Heart left ventricle (tissue), 16 donors: ENCODE data around the gene KHDC3L. TPM values are rescaled to one million over a fixed set of nuclear protein-coding genes. Genes with fewer than 3 reads are reported as not detected.

Source experiments
- ATAC-seq, 4 donors: fragments of 200-7000 bp; cut with Tn5 transposase; one replicate each; pipeline ENCODE4 v1.9.1; 2020 to 2022; ENCODE audit warnings: moderate library complexity in 4 of 4, mild to moderate bottlenecking in 3 of 4, moderate number of reproducible peaks in 1 of 4
- DNase-seq, 5 donors: peaks; one replicate each; pipeline ENCODE4 v3.0.0-alpha.2; 2020
- H3K27ac ChIP-seq, 12 donors: fragments of 200-600 bp; sonication (generic) in 4 of 12; one replicate each; pipeline versions ENCODE4 v1.5.0 to v1.8.0; 2016 to 2022; ENCODE audit warnings: mild to moderate bottlenecking in 2 of 12
- H3K27me3 ChIP-seq, 9 donors: fragments of 200-600 bp; sonication (generic) in 2 of 9; one replicate each; pipeline versions ENCODE4 v1.5.1 to v1.8.0; 2016 to 2022; ENCODE audit warnings: mild to moderate bottlenecking in 3 of 9
- H3K36me3 ChIP-seq, 9 donors: fragments of 200-600 bp; sonication (generic) in 2 of 9; one replicate each; pipeline versions ENCODE4 v1.5.0 to v1.8.0; 2018 to 2022; ENCODE audit warnings: mild to moderate bottlenecking in 2 of 9
- H3K4me1 ChIP-seq, 12 donors: fragments of 200-600 bp; sonication (generic) in 4 of 12; one replicate each; pipeline versions ENCODE4 v1.5.0 to v1.8.0; 2016 to 2022; ENCODE audit warnings: mild to moderate bottlenecking in 3 of 12
- H3K4me3 ChIP-seq, 12 donors: fragments of 200-600 bp; sonication (generic) in 4 of 12; one replicate each; pipeline versions ENCODE4 v1.5.0 to v1.8.0; 2017 to 2022; ENCODE audit warnings: mild to moderate bottlenecking in 9 of 12, moderate library complexity in 4 of 12
- H3K9me3 ChIP-seq, 12 donors: fragments of 200-600 bp; sonication (generic) in 4 of 12; one replicate each; pipeline versions ENCODE4 v1.5.0 to v1.8.0; 2016 to 2022; ENCODE audit warnings: mild to moderate bottlenecking in 1 of 12
- POLR2A ChIP-seq, 2 donors: fragments of 450-650 bp; IDR thresholded peaks; one replicate each; pipeline ENCODE4 v1.6.1; 2017; ENCODE audit warnings: antibody characterized with exemption in 2 of 2, mild to moderate bottlenecking in 2 of 2, moderate library complexity in 2 of 2
- WGBS, 4 donors: extraction: QIAGEN DNeasy Blood & Tissue Kit in 2 of 4; methylation state at CpG; one replicate each; pipeline versions ENCODE4 v1.1.5 to v1.1.7; 2013 to 2018; 5-methylcytosine and 5-hydroxymethylcytosine counted together
- intact Hi-C, 10 donors: fragments of 100-400 bp; cut with DNase I; formaldehyde crosslinking; loops; one replicate each; pipeline versions ENCODE4 v1.11.1 to v1.14.2; 2022
- polyA plus RNA-seq, 2 donors: library from polyadenylated mRNA; stranded (reverse); fragments of 200-250 nt; gene quantifications; one replicate each; pipeline ENCODE4 v1.2.3, GENCODE V29; 2013
- total RNA-seq, 9 donors: library from RNA; depleted of rRNA in 2 of 9; stranded (reverse); fragments of >200 nt in 2 of 9; fragmentation: NEBNext Ultra II Directional in 3 of 9; extraction: Animal tissue kit (Norgen Biotek cat#: 25700) in 3 of 9; gene quantifications; one replicate each; pipeline versions ENCODE4 v1.1.0 to v1.2.4, GENCODE V29; 2016 to 2023
- TF ChIP-seq, protein P1 (sequence below), 12 donors: fragments of 200-600 bp; sonication (generic) in 4 of 12; IDR thresholded peaks; one replicate each; pipeline versions ENCODE4 v1.5.0 to v1.8.0; 2018 to 2022; ENCODE audit warnings: antibody characterized with exemption in 12 of 12, mild to moderate bottlenecking in 5 of 12
- donor health status: ischemic (EF 13 %, LVEDD 7.1; RV severe dilation, severe dysfunction).
- donor health status: healthy with polysubstance abuse.
- donor health status: DM: no; HTN: yes; CAD: no.
- donor health status: DM: no; HTN: no; CAD: no.
- donor health status: ischemic (EF 25% LVEDD 6.9; RV normal size, moderate dysfunction).
- donor health status: ischemic (EF 25% LVEDD 5.7; RV mildly dilated, moderate dysfunction).
- donor health status: healthy.
- donor health status: DM: yes; HTN: yes; CAD: no.
- donor health status: ischemic (EF 35%, LVEDD 5.7; RV mildly dilated, moderate dysfunction).
- donor health status: nonischemic (EF 11% LVEDD 7.7; RV severe dilation, severe dysfunction).
- donor health status: DM: yes; HTN: yes; CAD: no.
- donor health status: PGD.
- donor health status: ischemic (EF 29% LVEDD 5.4; RV normal size, mild dysfunction).
- donor health status: nonischemic (EF 23%, LVEDD 6.1; RV moderate dilation, normal function).

Gene KHDC3L
- total and polyA plus RNA-seq, 11 donors: not detected

DNA sequence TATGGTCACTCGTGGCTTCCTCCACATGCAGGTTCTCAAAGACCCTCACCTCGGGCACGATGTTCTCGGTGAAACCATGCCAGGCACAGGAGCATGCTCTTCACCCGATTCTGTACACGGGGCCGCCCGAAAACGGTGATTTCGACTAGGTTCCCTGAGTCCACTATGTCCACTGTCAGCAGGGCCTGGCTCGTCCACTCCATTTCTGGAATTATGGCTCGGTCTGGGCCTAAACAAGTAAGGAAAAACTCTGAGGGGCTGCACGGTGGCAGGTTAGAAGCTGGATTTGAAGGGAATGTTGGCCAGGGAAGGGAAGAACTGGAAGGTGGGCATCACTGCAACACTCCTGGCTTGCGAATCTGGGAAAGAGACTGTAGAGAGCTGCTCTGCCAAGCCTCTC lies 6.7 kb downstream of the KHDC3L start:
- ATAC-seq: no peak
- WGBS, 4 donors: 89 to 92% (median 90%) methylated on average over 14 of the region's 14 CpGs
- intact Hi-C loops: no loop called here

DNA sequence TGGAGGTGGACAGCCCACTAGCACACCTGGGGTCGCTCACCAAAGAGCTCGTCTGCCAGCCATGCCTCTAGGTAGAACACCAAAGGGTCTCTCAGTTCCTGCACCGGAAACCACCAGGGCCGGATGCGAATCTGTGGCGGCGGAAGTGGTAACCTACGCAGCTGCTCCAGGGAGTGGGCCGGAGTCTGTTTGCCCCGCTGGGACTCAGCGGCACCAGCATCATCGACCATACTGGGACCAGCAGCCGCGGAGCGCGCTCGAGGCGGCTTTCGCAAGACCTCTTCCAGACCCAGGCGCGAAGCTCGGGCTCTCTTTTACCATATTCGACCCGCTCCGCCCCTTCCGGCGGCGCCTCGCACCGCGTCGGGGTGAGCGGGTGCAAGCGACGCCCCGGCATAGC lies 7.1 kb downstream of the KHDC3L start, which contains the start of gene OOEP:
Gene OOEP, minus strand, starts transcription at position 335 of the 400 bp plus-strand sequence. Its CDS starts 105 bp downstream, at position 230.
- Histone ChIP-seq H3K9me3 (peaks cover 0 to 25% (median 11%) of the 10 kb centered on the region in 12 donors), H3K4me3 (no peak within 1 kb of the TSS), H3K27me3 (peaks cover 0 to 6% (median 0%) of the 10 kb centered on the region in 9 donors), H3K27ac (no peak within 1 kb of the TSS), H3K36me3 (no peaks in the 10 kb centered on the region), H3K4me1 (no peaks in the 10 kb centered on the region)
- no peak for TF ChIP-seq POLR2A (IDR thresholded peaks at IDR 0.05)
- TF ChIP-seq, protein P1, sequence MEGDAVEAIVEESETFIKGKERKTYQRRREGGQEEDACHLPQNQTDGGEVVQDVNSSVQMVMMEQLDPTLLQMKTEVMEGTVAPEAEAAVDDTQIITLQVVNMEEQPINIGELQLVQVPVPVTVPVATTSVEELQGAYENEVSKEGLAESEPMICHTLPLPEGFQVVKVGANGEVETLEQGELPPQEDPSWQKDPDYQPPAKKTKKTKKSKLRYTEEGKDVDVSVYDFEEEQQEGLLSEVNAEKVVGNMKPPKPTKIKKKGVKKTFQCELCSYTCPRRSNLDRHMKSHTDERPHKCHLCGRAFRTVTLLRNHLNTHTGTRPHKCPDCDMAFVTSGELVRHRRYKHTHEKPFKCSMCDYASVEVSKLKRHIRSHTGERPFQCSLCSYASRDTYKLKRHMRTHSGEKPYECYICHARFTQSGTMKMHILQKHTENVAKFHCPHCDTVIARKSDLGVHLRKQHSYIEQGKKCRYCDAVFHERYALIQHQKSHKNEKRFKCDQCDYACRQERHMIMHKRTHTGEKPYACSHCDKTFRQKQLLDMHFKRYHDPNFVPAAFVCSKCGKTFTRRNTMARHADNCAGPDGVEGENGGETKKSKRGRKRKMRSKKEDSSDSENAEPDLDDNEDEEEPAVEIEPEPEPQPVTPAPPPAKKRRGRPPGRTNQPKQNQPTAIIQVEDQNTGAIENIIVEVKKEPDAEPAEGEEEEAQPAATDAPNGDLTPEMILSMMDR (IDR thresholded peaks at IDR 0.05): no peak
- ATAC-seq: peak in 1 of 4 donors; percentile 18
- intact Hi-C loops: no loop called here
- 95 to 97% (median 96%) methylated on average over 36 of the region's 36 CpGs for WGBS, 4 donors
- DNase-seq: no peak

More for the DNA sequence above, 6.7 kb downstream of the KHDC3L start:
- peaks cover 0 to 25% (median 11%) of the 10 kb centered on the region in 12 donors for H3K9me3 ChIP-seq
- no peak for TF ChIP-seq POLR2A (IDR thresholded peaks at IDR 0.05)
- TF ChIP-seq, protein P1 (IDR thresholded peaks at IDR 0.05): no peak
- H3K4me3 ChIP-seq: no peak overlapping the region
- DNase-seq: no peak
- H3K36me3 ChIP-seq: no peaks in the 10 kb centered on the region
- H3K27ac ChIP-seq: no peak overlapping the region
- H3K27me3 ChIP-seq: peaks cover 0 to 6% (median 0%) of the 10 kb centered on the region in 9 donors
- H3K4me1 ChIP-seq: no peaks in the 10 kb centered on the region

- no peaks in the 10 kb centered on the region for H3K36me3 ChIP-seq
- no peak overlapping the region for H3K27ac ChIP-seq
- no peak overlapping the region for H3K4me3 ChIP-seq
- DNase-seq (no peak), ATAC-seq (no peak)
- H3K9me3 ChIP-seq: peaks cover 0 to 25% (median 11%) of the 10 kb centered on the region in 12 donors
- TF ChIP-seq, protein P1 (IDR thresholded peaks at IDR 0.05): no peak
- WGBS, 4 donors: 93 to 97% (median 94%) methylated on average over 4 of the region's 4 CpGs
- intact Hi-C loops: no loop called here
- no peaks in the 10 kb centered on the region for H3K27me3 ChIP-seq
- H3K4me1 ChIP-seq: no peaks in the 10 kb centered on the region
Observed at GRCh38 chr6:73371984-73372383, 9.5 kb downstream of the KHDC3L start.

DNA sequence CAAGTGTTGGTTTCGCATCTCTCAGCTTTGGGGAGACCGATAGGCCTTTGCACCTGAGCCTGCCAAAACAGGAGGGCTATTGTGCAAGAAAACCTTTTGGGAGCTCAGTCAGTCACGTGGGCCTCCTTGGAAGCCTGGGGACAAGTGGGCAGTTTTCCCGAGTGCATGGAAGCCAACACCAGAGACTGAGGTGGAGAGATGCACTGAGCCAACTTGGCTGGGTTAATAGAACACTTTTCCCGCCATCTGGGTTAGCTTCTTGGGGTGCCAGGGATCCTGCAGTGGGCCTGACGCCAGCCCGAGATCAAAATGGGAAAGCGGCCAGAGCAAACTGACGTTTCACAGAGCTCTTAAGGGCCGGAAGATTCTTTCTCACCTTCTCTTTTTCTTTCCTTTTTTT lies 10.1 kb downstream of the KHDC3L start:
- 74 to 82% (median 79%) methylated on average over 10 of the region's 10 CpGs for WGBS, 4 donors

GRCh38 chr6:73375216-73375615 lies 12.8 kb downstream of the KHDC3L start:
- Histone ChIP-seq H3K27me3 (no peaks in the 10 kb centered on the region), H3K4me1 (no peaks in the 10 kb centered on the region), H3K27ac (no peak overlapping the region), H3K36me3 (no peaks in the 10 kb centered on the region), H3K9me3 (peaks cover 0 to 25% (median 11%) of the 10 kb centered on the region in 12 donors), H3K4me3 (no peak overlapping the region)
- no peak for TF ChIP-seq POLR2A (IDR thresholded peaks at IDR 0.05)
- TF ChIP-seq, protein P1 (IDR thresholded peaks at IDR 0.05): no peak
- 64 to 82% (median 75%) methylated on average over 1 of the region's 1 CpG for WGBS, 4 donors
- intact Hi-C loops: no loop called here
- no peak for DNase-seq
- ATAC-seq: no peak

More for the DNA sequence above, 10.1 kb downstream of the KHDC3L start:
- no peaks in the 10 kb centered on the region for H3K27me3 ChIP-seq
- no peak for DNase-seq
- no peak overlapping the region for H3K27ac ChIP-seq
- peaks cover 0 to 25% (median 11%) of the 10 kb centered on the region in 12 donors for H3K9me3 ChIP-seq
- no peaks in the 10 kb centered on the region for H3K36me3 ChIP-seq
- ATAC-seq: no peak
- H3K4me1 ChIP-seq: no peaks in the 10 kb centered on the region
- no peak for TF ChIP-seq POLR2A (IDR thresholded peaks at IDR 0.05)
- intact Hi-C loops: no loop called here
- H3K4me3 ChIP-seq: no peak overlapping the region
